ENCODE results near the gene COQ8B. TPM values are rescaled to one million over a fixed set of nuclear protein-coding genes. Genes with fewer than 3 reads are reported as not detected.

COQ8B gene
- total and polyA plus RNA-seq, 10 donors: 18.4 to 40.2 (median 32.6) TPM

DNA sequence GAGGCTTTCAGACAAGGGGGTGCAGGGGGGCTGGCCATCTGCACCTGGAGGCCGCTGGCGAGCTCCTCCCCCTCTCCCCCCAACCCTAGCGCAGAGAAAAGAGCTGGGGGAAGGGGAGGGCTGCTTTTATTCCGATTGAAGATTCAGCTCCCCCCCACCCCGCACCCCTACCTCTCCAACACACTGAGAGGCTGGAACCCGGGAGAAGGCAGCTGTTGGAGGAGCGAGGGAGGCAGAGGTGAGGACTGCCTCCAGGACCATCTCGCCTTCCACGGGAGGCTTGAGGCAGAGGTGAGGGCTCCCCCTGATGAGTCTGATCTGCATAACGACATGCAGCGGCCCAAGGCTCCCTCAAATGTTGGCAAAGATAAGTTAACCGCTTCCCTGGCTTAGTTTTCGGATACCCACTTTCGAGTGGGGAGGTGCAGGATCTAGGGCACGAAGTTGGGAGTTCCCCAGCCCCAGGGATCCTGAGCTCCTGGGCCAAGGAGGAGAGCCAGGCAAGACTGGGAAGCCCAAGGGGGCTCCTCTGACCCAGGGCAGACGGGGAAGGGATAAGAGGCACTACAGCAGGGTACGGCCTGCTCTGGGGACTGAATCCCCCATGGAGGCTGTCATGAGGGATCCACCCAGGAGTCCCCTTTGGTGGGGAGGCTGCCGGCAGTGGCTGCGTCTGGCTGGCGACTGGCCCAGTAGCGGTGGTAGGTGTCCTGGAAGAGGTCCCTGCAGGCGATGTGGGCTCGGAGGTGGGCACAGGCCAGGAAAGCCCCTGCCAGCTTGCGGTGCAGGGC lies 25.1 kb downstream of the COQ8B start:
- Histone ChIP-seq H3K27me3 (replicated peaks in 1 of 7) (no peaks in the 10 kb centered on the region), H3K9me3 (no peaks in the 10 kb centered on the region), H3K4me3 (peak overlapping the region in 5 of 8 donors; percentile 54 to 86 (median 68)), H3K27ac (peak overlapping the region in 6 of 8 donors; percentile 30 to 90 (median 83)), H3K36me3 (peaks cover 0 to 53% (median 15%) of the 10 kb centered on the region in 6 donors), H3K4me1 (peaks cover 3 to 51% (median 21%) of the 10 kb centered on the region in 6 donors)
- intact Hi-C loops (cut with DNase I; ENCODE audit: low total_unique reads): no loop called here
- WGBS, 5 donors: 66 to 73% (median 72%) methylated on average over 17 to 23 of the region's 24 CpGs
- peak in 1 of 3 donors; percentile 29 for TF ChIP-seq POLR2AphosphoS5 (IDR thresholded peaks at IDR 0.05)
- TF ChIP-seq, protein P1, sequence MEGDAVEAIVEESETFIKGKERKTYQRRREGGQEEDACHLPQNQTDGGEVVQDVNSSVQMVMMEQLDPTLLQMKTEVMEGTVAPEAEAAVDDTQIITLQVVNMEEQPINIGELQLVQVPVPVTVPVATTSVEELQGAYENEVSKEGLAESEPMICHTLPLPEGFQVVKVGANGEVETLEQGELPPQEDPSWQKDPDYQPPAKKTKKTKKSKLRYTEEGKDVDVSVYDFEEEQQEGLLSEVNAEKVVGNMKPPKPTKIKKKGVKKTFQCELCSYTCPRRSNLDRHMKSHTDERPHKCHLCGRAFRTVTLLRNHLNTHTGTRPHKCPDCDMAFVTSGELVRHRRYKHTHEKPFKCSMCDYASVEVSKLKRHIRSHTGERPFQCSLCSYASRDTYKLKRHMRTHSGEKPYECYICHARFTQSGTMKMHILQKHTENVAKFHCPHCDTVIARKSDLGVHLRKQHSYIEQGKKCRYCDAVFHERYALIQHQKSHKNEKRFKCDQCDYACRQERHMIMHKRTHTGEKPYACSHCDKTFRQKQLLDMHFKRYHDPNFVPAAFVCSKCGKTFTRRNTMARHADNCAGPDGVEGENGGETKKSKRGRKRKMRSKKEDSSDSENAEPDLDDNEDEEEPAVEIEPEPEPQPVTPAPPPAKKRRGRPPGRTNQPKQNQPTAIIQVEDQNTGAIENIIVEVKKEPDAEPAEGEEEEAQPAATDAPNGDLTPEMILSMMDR (IDR thresholded peaks at IDR 0.05 in 8 of 11, conservative IDR thresholded peaks at IDR 0.05 in 3 of 11): no peak
- DNase-seq: peak; percentile 81

DNA sequence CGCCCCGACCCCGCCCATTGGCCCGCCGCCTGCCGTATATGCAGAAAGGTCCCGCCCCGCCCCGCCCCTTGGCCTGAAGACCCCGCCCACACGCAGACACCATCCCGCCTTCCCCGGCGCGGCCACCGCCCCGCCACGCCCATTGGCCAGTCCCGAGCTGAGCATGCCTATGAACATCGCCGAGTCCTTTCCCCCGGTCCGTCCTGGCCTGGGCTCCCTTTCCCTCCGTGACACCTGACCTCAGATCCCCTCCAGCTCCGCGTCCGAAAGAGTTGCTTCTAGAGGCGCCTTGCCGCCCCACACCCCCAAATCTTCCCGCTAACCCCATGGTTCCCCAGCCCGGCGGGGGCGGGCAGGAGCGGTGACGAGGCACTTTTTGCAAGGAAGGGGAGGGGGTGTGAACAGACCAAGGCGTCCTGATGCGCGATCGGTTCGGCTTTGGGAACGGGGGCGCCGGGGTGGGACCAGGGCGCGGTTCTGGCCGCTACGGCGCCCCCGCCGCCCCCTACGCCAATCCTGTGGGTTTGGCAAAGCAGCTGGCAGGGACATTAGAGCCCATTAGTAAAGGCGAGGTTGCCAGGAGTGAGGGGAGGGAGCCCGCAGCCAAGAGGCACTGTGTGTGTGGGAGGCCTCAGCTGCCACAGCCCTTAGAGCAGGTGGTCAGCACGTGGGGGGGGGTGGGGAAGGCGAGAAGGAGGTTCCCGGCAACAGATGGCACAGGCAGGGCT lies 25.8 kb downstream of the COQ8B start:
- Histone ChIP-seq H3K9me3 (no peaks in the 10 kb centered on the region), H3K27me3 (replicated peaks in 1 of 7) (no peaks in the 10 kb centered on the region), H3K36me3 (peaks cover 0 to 53% (median 14%) of the 10 kb centered on the region in 6 donors), H3K4me1 (peaks cover 3 to 51% (median 21%) of the 10 kb centered on the region in 6 donors), H3K27ac (peak overlapping the region; percentile 30 to 90 (median 76)), H3K4me3 (peak overlapping the region; percentile 31 to 86 (median 61))
- peak; percentile 97 for DNase-seq
- intact Hi-C loops (cut with DNase I; ENCODE audit: low total_unique reads): no loop called here
- TF ChIP-seq POLR2AphosphoS5 (IDR thresholded peaks at IDR 0.05): peak; percentile 70 to 87 (median 84)
- no peak for TF ChIP-seq POLR2A (IDR thresholded peaks at IDR 0.05)
- TF ChIP-seq, protein P1 (IDR thresholded peaks at IDR 0.05 in 8 of 11, conservative IDR thresholded peaks at IDR 0.05 in 3 of 11): peak in 3 of 11 experiments; percentile 6 to 23 (median 13)
- WGBS, 5 donors: 1 to 3% (median 1%) methylated on average over 19 to 56 of the region's 56 CpGs

DNA sequence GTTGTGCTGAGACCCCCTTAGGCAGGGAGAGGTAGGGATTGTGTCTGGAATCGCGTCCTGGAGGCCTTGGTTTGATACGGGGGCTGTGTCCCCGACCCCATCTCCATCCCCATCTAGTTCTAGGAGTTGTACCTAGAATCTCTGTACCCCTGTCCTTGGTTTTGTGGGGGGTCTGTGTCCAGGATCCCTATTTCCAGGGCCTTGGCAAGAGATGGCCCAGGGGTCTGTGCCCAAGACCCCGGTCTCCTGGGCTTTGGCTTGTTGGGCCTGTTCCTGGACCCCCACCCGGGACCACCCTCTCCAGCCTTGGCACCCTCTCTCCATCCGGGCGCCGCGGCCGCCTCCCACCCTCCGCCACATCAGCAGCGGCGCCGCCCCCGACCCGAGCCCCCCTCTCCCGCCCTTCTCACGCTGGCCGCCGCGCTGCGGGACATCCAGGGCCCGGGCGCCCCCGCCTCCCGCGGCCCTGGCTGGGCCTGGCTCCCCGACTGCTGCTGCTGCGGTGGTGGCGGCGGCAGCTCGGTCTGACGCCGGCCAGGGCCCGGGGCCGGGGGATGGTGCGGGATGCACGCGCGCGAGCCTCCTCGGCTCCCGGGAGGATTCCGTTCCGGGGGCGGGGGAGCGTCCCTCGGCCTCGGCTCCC lies 26.5 kb downstream of the COQ8B start, which contains the start of gene NUMBL:
Gene NUMBL, minus strand, starts transcription at position 602 of the 643 bp plus-strand sequence. Its CDS starts 168 bp downstream, at position 434.
- H3K27ac ChIP-seq: peak within 1 kb of the TSS; percentile 30 to 90 (median 76)
- TF ChIP-seq POLR2AphosphoS5 (IDR thresholded peaks at IDR 0.05) (no peak), POLR2A (IDR thresholded peaks at IDR 0.05) (no peak)
- TF ChIP-seq, protein P1 (IDR thresholded peaks at IDR 0.05 in 8 of 11, conservative IDR thresholded peaks at IDR 0.05 in 3 of 11): no peak
- peak within 1 kb of the TSS; percentile 31 to 86 (median 61) for H3K4me3 ChIP-seq
- no peak for DNase-seq
- peaks cover 0 to 53% (median 10%) of the 10 kb centered on the region in 6 donors for H3K36me3 ChIP-seq
- H3K9me3 ChIP-seq: no peaks in the 10 kb centered on the region
- intact Hi-C loops (cut with DNase I; ENCODE audit: low total_unique reads): no loop called here
- WGBS, 5 donors: 2 to 18% (median 6%) methylated on average over 17 to 50 of the region's 50 CpGs
- no peaks in the 10 kb centered on the region for H3K27me3 ChIP-seq (replicated peaks in 1 of 7)
- peaks cover 3 to 51% (median 21%) of the 10 kb centered on the region in 6 donors for H3K4me1 ChIP-seq
